GM18861 (cell line): ENCODE results near the gene TNS2.
"Not testable (repeated sequence)": the region's sequence is repeated elsewhere in the genome, so short reads cannot be mapped to it uniquely, and the experiment has no call there.

Experiments used
- ATAC-seq: cut with Tn5 transposase; IDR thresholded peaks from one replicate; pipeline ENCODE4 v1.9.1; 2021; ENCODE audit not compliant: unreplicated experiment

The TNS2 gene

GRCh38 chr12:53049571-53050318 lies at the start of gene TNS2:
Gene TNS2 (plus strand): TSS chr12:53050065. CDS start chr12:53050186, 121 bp downstream.
- no peak for ATAC-seq

DNA sequence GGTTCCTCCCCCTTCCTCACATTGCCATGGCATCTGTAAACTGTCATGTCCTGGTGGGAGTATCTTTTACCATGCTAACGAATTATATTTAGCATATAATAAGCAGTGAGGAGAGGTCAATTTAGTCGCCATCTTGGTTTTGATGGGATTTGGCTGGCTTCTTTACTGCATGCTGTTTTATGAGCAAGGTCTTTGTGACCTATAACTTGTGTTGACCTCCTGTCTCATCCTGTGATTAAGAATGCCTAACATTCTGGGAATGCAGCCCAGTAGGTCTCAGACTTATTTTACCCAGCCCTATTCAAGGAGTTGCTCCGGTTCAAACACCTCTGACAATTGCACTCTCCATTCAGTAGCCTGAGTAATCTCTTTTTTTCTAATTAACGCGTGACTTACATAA lies 45.7 kb upstream of the TNS2 start:
- no peak for ATAC-seq

GRCh38 chr12:53004582-53004981 lies 45.3 kb upstream of the TNS2 start:
- no peak for ATAC-seq

DNA sequence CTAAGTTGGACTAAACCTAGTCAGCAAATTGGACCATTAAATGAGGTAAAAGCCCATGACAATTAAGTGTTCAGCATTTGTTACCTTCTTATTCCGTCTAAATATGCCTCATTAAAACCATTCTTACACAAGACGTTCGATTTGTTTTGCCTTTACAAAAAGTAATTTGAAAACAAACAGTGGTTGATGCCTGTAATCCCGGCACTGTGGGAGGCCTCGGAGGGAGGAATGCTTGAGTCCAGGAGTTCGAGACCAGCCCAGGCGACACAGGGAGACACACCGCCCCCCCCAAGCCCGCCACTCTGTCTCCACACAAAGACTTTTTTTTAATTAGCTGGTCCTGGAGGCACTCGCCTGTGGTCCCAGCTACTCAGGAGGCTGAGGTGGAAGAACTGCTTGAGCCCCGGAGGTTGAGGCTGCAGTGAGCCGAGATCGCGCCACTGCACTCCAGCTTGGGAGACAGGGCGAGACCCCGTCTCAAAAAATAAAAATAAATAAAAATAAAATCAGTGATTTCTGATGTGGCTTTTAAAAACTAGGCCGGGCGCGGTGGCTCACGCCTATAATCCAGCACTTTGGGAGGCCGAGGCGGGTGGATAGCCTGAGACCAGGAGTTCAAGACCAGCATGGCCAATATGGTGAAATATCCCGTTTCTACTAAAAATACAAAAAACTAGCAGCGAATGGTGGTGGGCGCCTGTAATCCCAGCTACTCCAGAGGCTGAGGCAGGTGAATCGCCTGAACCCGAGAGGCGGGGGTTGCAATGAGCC lies 44.5 kb upstream of the TNS2 start:
- ATAC-seq, result no peak

- peak; percentile 88 for ATAC-seq
Measured at GRCh38 chr12:53005986-53006809, 43.7 kb upstream of the TNS2 start, which contains the start of gene EIF4B. Gene EIF4B (plus strand): TSS chr12:53006456. CDS start chr12:53006484, 28 bp downstream.

- no peak for ATAC-seq
Measured at GRCh38 chr12:53006810-53007309, 43.0 kb upstream of the TNS2 start.

GRCh38 chr12:53007343-53007742 lies 42.5 kb upstream of the TNS2 start:
- ATAC-seq, result no peak

GRCh38 chr12:53008760-53009159 lies 41.1 kb upstream of the TNS2 start:
- not testable (repeated sequence) for ATAC-seq

DNA sequence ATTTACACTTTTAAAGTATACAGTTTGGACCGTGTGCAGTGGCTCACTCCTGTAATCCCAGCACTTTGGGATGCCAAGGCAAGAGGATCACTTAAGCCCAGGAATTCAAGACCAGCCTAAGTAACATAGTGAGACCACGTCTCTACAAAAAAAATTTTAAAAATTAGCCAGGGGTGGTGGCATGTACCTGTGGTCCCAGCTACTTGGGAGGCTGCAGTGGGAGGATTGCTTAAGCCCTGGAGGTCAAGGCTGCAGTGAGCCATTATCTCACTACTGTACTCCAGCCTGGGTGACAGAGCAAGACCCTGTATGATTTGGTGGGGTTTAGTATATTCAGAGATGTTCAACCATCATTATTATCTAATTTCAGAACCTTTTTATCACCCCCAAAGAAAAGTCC lies 38.9 kb upstream of the TNS2 start:
- ATAC-seq, result no peak

- no peak for ATAC-seq
Measured at GRCh38 chr12:53011889-53012288, 38.0 kb upstream of the TNS2 start.

GRCh38 chr12:53012928-53013327 lies 36.9 kb upstream of the TNS2 start:
- no peak for ATAC-seq

DNA sequence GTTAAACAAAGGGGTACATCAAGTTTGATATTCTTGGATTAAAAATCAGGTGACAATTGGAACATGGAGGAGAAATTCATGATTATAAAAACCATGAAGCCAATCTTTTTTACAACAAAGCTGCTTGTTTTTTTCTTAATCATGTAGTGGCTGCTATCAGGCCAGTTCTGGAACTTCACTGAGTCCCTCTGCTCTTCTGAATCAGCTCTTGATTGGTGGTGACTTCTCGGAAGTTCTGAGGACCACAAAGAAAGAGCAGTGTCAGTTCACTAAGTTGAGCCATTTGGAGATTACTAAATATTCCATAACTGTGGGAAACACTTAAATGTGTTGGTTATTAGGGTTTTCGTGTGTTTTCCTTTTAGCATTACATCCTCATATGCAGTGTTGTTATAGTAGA lies 35.2 kb upstream of the TNS2 start:
- ATAC-seq, result no peak

DNA sequence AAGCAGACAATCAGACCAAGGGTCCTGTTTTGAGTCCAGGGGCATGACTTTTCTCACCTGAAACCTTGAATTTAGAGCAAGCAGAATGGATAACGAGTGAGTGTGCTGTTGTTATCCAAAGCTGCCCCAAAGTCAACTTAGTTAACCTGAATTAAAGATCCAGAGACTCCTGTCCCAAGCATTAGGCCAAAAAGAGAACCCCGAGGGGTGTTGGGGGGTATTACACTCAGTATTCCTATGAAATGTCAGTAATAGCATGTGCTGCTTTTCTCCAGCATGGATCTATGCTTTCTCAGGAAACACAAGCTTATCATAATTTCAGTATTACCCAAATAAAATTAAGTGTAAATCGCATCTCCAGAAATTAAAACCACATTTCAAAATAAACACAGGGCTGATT lies 24.6 kb upstream of the TNS2 start:
- ATAC-seq, result no peak

GRCh38 chr12:53027014-53027413 lies 22.9 kb upstream of the TNS2 start:
- ATAC-seq, result not testable (repeated sequence)

DNA sequence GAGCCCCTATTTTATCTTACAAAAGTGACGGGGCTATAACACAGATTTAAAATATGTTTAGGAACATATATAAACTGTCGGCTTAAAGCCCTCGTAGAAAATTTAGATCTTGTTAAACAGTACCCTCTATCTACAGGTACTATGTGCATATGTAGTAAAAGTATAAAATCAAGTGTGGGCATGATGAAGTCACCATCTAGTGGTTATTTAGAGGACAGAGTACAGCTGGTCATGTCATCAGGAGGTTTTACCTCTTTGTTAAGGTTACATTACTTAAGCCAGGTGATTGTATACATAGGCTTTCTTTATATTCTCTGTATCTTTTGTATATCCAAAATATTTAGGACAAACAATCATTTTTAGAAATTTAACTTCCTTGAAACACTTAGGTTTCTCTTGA lies 18.2 kb upstream of the TNS2 start:
- ATAC-seq, result no peak

DNA sequence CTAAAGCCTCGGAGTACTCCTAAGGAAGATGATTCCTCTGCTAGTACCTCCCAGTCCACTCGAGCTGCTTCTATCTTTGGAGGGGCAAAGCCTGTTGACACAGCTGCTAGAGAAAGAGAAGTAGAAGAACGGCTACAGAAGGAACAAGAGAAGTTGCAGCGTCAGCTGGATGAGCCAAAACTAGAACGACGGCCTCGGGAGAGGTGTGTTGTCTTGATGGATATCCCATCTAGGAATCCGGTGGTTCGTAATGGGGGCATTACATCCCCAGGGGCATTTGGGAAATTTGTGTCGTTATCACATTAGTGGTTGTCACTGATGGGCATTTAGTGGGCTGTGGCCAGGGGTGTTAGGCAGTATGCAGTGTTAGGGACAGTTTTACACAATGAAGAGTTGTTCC lies 16.0 kb upstream of the TNS2 start:
- ATAC-seq, result not testable (repeated sequence)

GRCh38 chr12:53034459-53034858 lies 15.4 kb upstream of the TNS2 start:
- ATAC-seq, result no peak

DNA sequence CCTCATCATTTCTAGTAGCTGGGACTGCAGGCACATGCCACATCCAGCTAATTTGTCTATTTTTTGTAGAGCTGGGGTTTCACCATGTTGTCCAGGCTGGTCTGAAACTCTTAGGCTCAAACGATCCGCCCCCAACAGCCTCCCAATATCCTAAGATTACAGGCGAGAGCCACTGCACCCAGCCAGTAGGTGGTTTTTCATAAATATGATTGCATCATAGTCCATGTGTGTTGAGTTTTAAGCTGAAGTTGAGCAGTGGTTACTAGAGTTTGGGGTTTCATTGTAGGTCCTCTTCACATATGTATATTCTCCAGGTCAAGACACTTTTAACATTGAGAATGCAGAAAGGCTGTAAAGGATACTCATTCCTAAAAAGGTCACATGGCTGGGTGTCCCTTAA lies 13.1 kb upstream of the TNS2 start:
- no peak for ATAC-seq

DNA sequence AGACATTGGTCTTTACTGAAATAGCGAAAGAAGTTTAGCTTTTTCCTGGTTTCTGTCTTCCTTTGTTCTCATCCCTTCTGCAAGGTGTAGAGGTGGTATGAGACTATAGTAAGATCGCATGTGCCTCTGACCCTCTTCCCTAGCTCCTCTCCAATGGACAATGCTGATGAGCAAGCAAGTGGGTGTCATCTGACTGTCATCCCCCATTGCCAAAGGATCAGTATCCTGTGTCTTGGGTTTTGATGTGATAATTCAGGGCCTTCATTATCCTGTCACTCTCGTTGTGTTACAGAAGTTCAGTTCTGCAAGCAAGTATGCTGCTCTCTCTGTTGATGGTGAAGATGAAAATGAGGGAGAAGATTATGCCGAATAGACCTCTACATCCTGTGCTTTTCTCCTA lies 10.0 kb upstream of the TNS2 start:
- ATAC-seq, result no peak

DNA sequence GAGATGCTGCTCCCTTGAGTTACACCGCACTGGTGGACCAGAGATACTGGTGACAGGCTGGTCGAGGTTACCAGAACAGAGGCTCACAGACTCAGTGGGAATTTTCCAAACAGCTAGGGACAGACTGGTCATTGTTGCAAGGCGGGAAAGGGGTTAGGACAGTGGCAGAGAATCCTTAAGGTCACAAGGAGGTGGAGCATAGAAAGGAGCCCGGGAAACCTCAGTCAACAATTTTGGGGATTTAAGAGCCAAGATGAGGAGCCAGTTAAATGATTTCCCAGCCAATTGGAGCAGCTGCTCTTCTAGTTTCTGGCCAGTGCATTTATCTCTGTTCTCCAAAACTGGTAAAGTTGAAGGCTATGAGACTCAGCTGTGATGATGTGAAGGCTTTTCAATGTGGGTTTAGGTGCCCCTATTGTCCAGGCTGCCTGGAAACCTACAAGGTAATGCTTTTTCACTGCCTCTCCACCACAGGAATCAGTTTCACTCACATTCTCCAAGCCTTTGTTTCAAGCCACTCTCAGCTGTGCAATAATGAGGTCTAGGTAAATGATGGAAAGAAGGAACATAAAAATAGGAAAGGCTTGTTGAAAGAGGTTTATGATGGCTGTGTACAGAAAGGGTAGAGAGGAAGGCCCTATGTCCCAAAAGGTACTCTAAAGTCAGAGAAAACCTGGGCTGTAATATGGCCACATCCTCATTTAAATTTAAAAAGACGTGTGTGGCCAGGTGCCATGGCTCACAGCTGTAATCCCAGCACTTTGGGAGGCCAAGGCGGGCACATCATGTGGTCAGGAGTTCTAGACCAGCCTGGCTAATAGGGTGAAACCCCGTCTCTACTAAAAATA lies 7.0 kb upstream of the TNS2 start:
- no peak for ATAC-seq
